LNCaP clone FGC (cell line): ENCODE data around the gene GPC5.

ENCODE experiments used
- DNase-seq: peaks from one replicate; pipeline ENCODE4 v3.0.0-alpha.2; 2011; ENCODE audit warnings: low read depth
- H3K4me3 ChIP-seq: 2 replicates; pipeline ENCODE4 v1.5.1; 2011; ENCODE audit warnings: mild to moderate bottlenecking, low read depth, low read length, control low read depth
- CTCF ChIP-seq: IDR thresholded peaks from 2 replicates; pipeline ENCODE4 v1.5.1; 2012; ENCODE audit warnings: mild to moderate bottlenecking; ENCODE audit not compliant: control insufficient read depth, insufficient read depth; ENCODE audit errors: extremely low read depth

Gene GPC5

GRCh38 chr13:91579320-91579719 lies 180.9 kb downstream of the GPC5 start:
- no peak for DNase-seq
- no peak overlapping the region for H3K4me3 ChIP-seq
- no peak for TF ChIP-seq CTCF

- no peak for DNase-seq
- H3K4me3 ChIP-seq = no peak overlapping the region
- TF ChIP-seq CTCF = no peak
Measured at GRCh38 chr13:91580749-91581148, 182.3 kb downstream of the GPC5 start.

- DNase-seq = no peak
- TF ChIP-seq CTCF = no peak
Measured at GRCh38 chr13:91586609-91587008, 188.2 kb downstream of the GPC5 start.

GRCh38 chr13:91588541-91588940 lies 190.1 kb downstream of the GPC5 start:
- no peak for DNase-seq
- no peak for TF ChIP-seq CTCF

More at GRCh38 chr13:91586609-91587008, 188.2 kb downstream of the GPC5 start:
- H3K4me3 ChIP-seq = no peak overlapping the region

GRCh38 chr13:91592056-91593014 lies 193.9 kb downstream of the GPC5 start:
- no peak for TF ChIP-seq CTCF
- no peak for DNase-seq
- no peak overlapping the region for H3K4me3 ChIP-seq

More at GRCh38 chr13:91588541-91588940, 190.1 kb downstream of the GPC5 start:
- no peak overlapping the region for H3K4me3 ChIP-seq

GRCh38 chr13:91593456-91593855 lies 195.0 kb downstream of the GPC5 start:
- no peak for TF ChIP-seq CTCF

GRCh38 chr13:91594061-91594460 lies 195.6 kb downstream of the GPC5 start:
- no peak for DNase-seq
- H3K4me3 ChIP-seq = no peak overlapping the region
- no peak for TF ChIP-seq CTCF

More at GRCh38 chr13:91593456-91593855, 195.0 kb downstream of the GPC5 start:
- DNase-seq = no peak
- H3K4me3 ChIP-seq = no peak overlapping the region
